K562 (cell line): Measurements from ENCODE around the gene PPP1R14C. TPM values are rescaled to one million over a fixed set of nuclear protein-coding genes. Genes with fewer than 3 reads are reported as not detected.

Source experiments
- BDP1 ChIP-seq: IDR thresholded peaks from 3 replicates; pipeline ENCODE4 v1.6.1; 2011; ENCODE audit not compliant: insufficient read length, insufficient read depth
- CBX1 ChIP-seq: sonication (generic); IDR thresholded peaks from 2 replicates; pipeline ENCODE4 v1.6.1; 2016; ENCODE audit warnings: antibody characterized with exemption, low read depth, mild to moderate bottlenecking
- CEBPB ChIP-seq: fragments of 450-650 bp; IDR thresholded peaks from 2 replicates; pipeline ENCODE4 v1.6.1; 2016; ENCODE audit warnings: missing genetic modification characterization, missing compliant biosample characterization
- CREB3 ChIP-seq: fragments of 450-650 bp; conservative IDR thresholded peaks from 2 replicates; pipeline ENCODE4 v1.6.1; 2016; ENCODE audit warnings: missing genetic modification characterization, low read depth, mild to moderate bottlenecking, missing compliant biosample characterization, moderate library complexity
- CXXC5 ChIP-seq: fragments of 250-450 bp; sonication (Bioruptor Pico); IDR thresholded peaks from 2 replicates; pipeline ENCODE4 v1.8.0; 2022; ENCODE audit warnings: inconsistent platforms, mild to moderate bottlenecking, moderate library complexity
- EHMT2 ChIP-seq: fragments of 450-650 bp; IDR thresholded peaks from 2 replicates; pipeline ENCODE4 v1.6.1; 2018; ENCODE audit warnings: antibody characterized with exemption
- ELF2 ChIP-seq: fragments of 250-450 bp; sonication (Bioruptor Pico); IDR thresholded peaks from 2 replicates; pipeline ENCODE4 v1.5.0; 2021; ENCODE audit warnings: mild to moderate bottlenecking
- GABPB1 ChIP-seq: sonication (generic); formaldehyde crosslinking; IDR thresholded peaks from 2 replicates; pipeline ENCODE4 v1.8.0; 2022; ENCODE audit warnings: mild to moderate bottlenecking, missing genetic modification reagents
- KAT7 ChIP-seq: sonication (generic); formaldehyde crosslinking; IDR thresholded peaks from 2 replicates; pipeline ENCODE4 v1.8.0; 2022; ENCODE audit warnings: missing genetic modification reagents, mild to moderate bottlenecking, borderline replicate concordance
- MITF ChIP-seq: IDR thresholded peaks from 2 replicates; pipeline ENCODE4 v1.6.1; 2014; ENCODE audit warnings: antibody characterized with exemption
- PTBP1 ChIP-seq: fragments of 200-400 bp; formaldehyde crosslinking; IDR thresholded peaks from 2 replicates; pipeline ENCODE4 v1.6.1; 2017; ENCODE audit warnings: low read depth, low read length
- RAD51 ChIP-seq: fragments of 450-650 bp; IDR thresholded peaks from 2 replicates; pipeline ENCODE4 v1.7.1; 2016; ENCODE audit warnings: low read depth, mild to moderate bottlenecking, borderline replicate concordance
- SLC30A9 ChIP-seq: fragments of 250-450 bp; sonication (Bioruptor Pico); IDR thresholded peaks from 2 replicates; pipeline ENCODE4 v1.8.0; 2022; ENCODE audit warnings: mild to moderate bottlenecking, moderate library complexity
- TAF1 ChIP-seq: IDR thresholded peaks from 2 replicates; pipeline ENCODE4 v1.6.1; 2011; ENCODE audit warnings: mild to moderate bottlenecking, low read length, moderate library complexity; ENCODE audit not compliant: insufficient read depth, control insufficient read depth, severe bottlenecking; ENCODE audit errors: extremely low read depth
- TEAD1 ChIP-seq, 2 experiments: fragments of 450-650 bp in 1 of 2; sonication (generic) in 1 of 2; formaldehyde crosslinking; IDR thresholded peaks; 2 replicates each; pipeline versions ENCODE4 v1.4.0 to v1.8.0; 2020 to 2022; ENCODE audit warnings: mild to moderate bottlenecking in 2 of 2, missing genetic modification reagents in 1 of 2
- ZNF212 ChIP-seq: fragments of 450-650 bp; formaldehyde crosslinking; IDR thresholded peaks from 2 replicates; pipeline ENCODE4 v1.4.0; 2020; ENCODE audit warnings: mild to moderate bottlenecking
- ZNF431 ChIP-seq: sonication (generic); formaldehyde crosslinking; IDR thresholded peaks from 2 replicates; pipeline ENCODE4 v1.8.0; 2022; ENCODE audit warnings: mild to moderate bottlenecking, missing genetic modification reagents
- ZNF707 ChIP-seq: fragments of 250-450 bp; sonication (Bioruptor Pico); conservative IDR thresholded peaks from 2 replicates; pipeline ENCODE4 v1.8.0; 2022; ENCODE audit warnings: inconsistent platforms, mild to moderate bottlenecking, moderate library complexity
- polyA plus RNA-seq, 8 experiments: library from polyadenylated mRNA; depleted of rRNA in 4 of 8; stranded (reverse) in 5 of 8; unstranded in 3 of 8; fragments of >200 nt; fragmentation: Nextera tagmentation in 2 of 8; fragmentation: Illumina TruSeq in 1 of 8; extraction: Ambion mirVana in 2 of 8; extraction: Trizol in 1 of 8; gene quantifications; 2 replicates each; pipeline versions ENCODE4 v1.2.1 to v1.2.3, GENCODE V29; 2011 to 2014; ENCODE audit warnings: inconsistent platforms in 1 of 8, missing spikeins in 1 of 8
- total RNA-seq, 7 experiments: library from RNA; depleted of rRNA in 6 of 7; stranded (reverse); fragments of >200 nt in 6 of 7; fragmentation: Illumina TruSeq in 2 of 7; extraction: Trizol in 2 of 7; gene quantifications; 2 replicates each; pipeline versions ENCODE4 v1.2.1 to v1.2.3, GENCODE V29; 2011 to 2021; ENCODE audit warnings: low replicate concordance in 1 of 7
- TF ChIP-seq, protein P1 (sequence below): sonication (generic); formaldehyde crosslinking; IDR thresholded peaks from 2 replicates; pipeline ENCODE4 v1.9.0; 2022; ENCODE audit warnings: mild to moderate bottlenecking, missing genetic modification reagents
- TF ChIP-seq, protein P2 (sequence below): fragments of 450-650 bp; IDR thresholded peaks from 2 replicates; pipeline ENCODE4 v1.6.1; 2016; ENCODE audit warnings: mild to moderate bottlenecking

The PPP1R14C gene
- total and polyA plus RNA-seq, 9 of the 15 experiments (the other 6 are each of a cell fraction or from before 2014, with no cell fraction given): 4.5 to 16.6 (median 11.9) TPM

DNA sequence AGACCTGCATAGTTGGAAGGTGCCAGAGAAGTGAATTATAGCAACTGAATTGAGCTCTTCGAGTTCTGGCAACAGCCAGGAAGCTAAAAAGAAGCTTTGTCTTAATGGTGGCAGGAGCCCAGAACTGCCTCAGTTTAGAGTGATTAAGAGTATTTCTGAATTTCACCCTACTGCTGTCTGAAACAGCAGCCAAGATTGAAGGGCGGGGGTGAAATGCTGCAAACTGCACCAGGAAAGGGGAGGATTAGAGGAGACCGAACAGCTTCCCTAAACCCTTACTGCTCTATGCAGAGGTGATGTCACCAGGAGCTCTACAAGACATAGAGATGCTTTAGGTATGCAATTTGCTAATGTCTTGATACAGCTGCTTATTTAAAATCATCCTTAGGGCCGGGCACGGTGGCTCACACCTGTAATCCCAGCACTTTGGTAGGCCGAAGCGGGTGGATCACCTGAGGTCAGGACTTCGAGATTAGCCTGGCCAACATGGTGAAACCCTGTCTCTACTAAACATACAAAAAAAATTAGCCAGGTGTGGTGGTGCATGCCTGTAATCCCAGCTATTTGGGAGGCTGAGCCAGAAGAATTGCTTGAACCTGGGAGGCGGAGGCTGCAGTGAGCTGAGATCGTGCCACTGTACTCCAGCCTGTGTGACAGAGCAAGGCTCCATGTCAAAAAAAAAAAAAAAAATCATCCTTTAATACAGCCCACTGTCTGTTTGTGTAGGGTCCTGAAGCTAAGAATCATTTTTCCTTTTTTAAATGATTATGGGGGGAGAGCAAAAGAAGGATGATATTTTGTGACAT is 134.3 kb downstream of the PPP1R14C start (continued):
- TF ChIP-seq, protein P1, sequence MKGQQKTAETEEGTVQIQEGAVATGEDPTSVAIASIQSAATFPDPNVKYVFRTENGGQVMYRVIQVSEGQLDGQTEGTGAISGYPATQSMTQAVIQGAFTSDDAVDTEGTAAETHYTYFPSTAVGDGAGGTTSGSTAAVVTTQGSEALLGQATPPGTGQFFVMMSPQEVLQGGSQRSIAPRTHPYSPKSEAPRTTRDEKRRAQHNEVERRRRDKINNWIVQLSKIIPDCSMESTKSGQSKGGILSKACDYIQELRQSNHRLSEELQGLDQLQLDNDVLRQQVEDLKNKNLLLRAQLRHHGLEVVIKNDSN (CRISPR knock-in tag): no peak
- 0 out of 4 replicates have a peak, but pooled peaks of 1 of the 2 experiments have one; percentile 16 for TF ChIP-seq TEAD1 (CRISPR knock-in tag; IDR thresholded peaks at IDR 0.05)
- no peak for TF ChIP-seq BDP1
- 0 out of 2 replicates have a peak, but pooled peaks have one; percentile 28 for TF ChIP-seq CREB3 (tag)
- TF ChIP-seq EHMT2: no peak
- TF ChIP-seq CBX1: no peak
- no peak for TF ChIP-seq SLC30A9 (CRISPR knock-in tag)
- no peak for TF ChIP-seq PTBP1
- TF ChIP-seq RAD51: no peak
- TF ChIP-seq CEBPB (tag): 0 out of 2 replicates have a peak, but pooled peaks have one; percentile 5
- TF ChIP-seq MITF: no peak
- no peak for TF ChIP-seq TAF1
- no peak for TF ChIP-seq ZNF707 (CRISPR knock-in tag)
- TF ChIP-seq CXXC5 (CRISPR knock-in tag): 0 out of 2 replicates have a peak, but pooled peaks have one; percentile 3
- no peak for TF ChIP-seq ELF2 (CRISPR knock-in tag)
- 0 out of 2 replicates have a peak, but pooled peaks have one; percentile 27 for TF ChIP-seq GABPB1 (CRISPR knock-in tag)
- 0 out of 2 replicates have a peak, but pooled peaks have one; percentile 15 for TF ChIP-seq ZNF212
- TF ChIP-seq, protein P2, sequence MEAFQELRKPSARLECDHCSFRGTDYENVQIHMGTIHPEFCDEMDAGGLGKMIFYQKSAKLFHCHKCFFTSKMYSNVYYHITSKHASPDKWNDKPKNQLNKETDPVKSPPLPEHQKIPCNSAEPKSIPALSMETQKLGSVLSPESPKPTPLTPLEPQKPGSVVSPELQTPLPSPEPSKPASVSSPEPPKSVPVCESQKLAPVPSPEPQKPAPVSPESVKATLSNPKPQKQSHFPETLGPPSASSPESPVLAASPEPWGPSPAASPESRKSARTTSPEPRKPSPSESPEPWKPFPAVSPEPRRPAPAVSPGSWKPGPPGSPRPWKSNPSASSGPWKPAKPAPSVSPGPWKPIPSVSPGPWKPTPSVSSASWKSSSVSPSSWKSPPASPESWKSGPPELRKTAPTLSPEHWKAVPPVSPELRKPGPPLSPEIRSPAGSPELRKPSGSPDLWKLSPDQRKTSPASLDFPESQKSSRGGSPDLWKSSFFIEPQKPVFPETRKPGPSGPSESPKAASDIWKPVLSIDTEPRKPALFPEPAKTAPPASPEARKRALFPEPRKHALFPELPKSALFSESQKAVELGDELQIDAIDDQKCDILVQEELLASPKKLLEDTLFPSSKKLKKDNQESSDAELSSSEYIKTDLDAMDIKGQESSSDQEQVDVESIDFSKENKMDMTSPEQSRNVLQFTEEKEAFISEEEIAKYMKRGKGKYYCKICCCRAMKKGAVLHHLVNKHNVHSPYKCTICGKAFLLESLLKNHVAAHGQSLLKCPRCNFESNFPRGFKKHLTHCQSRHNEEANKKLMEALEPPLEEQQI: no peak
- TF ChIP-seq KAT7: peak; percentile 45; the same call in 1 of the 2 replicates
- no peak for TF ChIP-seq ZNF431
